ENCODE data around the gene ZSCAN5B.
"Not testable (repeated sequence)": the region's sequence is repeated elsewhere in the genome, so short reads cannot be mapped to it uniquely, and the experiment has no call there.

The ZSCAN5B gene

GRCh38 chr19:56197646-56198045, at the start of gene ZSCAN5B:
TSS of gene ZSCAN5B (minus strand) at chr19:56197783. CDS start at chr19:56193052, 4,731 bp downstream.
- DNase-seq (ENCODE audit: low read depth in 1 of 2, low spot score in 1 of 2) = not testable (repeated sequence)

GRCh38 chr19:56245764-56246163, 48.2 kb upstream of the ZSCAN5B start:
- DNase-seq (ENCODE audit: low read depth in 1 of 2, low spot score in 1 of 2) = not testable (repeated sequence)

- no peak for DNase-seq (ENCODE audit: low read depth in 1 of 2, low spot score in 1 of 2)
Measured at GRCh38 chr19:56245121-56245740, 47.6 kb upstream of the ZSCAN5B start.

GRCh38 chr19:56223481-56223880, 25.9 kb upstream of the ZSCAN5B start:
- DNase-seq (ENCODE audit: low read depth in 1 of 2, low spot score in 1 of 2) = no peak

GRCh38 chr19:56222901-56223300, 25.3 kb upstream of the ZSCAN5B start:
- DNase-seq (ENCODE audit: low read depth in 1 of 2, low spot score in 1 of 2) = no peak

- no peak for DNase-seq (ENCODE audit: low read depth in 1 of 2, low spot score in 1 of 2)
Measured at GRCh38 chr19:56221851-56222250, 24.3 kb upstream of the ZSCAN5B start.

- DNase-seq (ENCODE audit: low read depth in 1 of 2, low spot score in 1 of 2) = not testable (repeated sequence)
Measured at GRCh38 chr19:56221442-56221841, 23.9 kb upstream of the ZSCAN5B start.

- no peak for DNase-seq (ENCODE audit: low read depth in 1 of 2, low spot score in 1 of 2)
Measured at GRCh38 chr19:56218961-56219360, 21.4 kb upstream of the ZSCAN5B start.

- DNase-seq (ENCODE audit: low read depth in 1 of 2, low spot score in 1 of 2) = no peak
Measured at GRCh38 chr19:56217039-56217949, 19.7 kb upstream of the ZSCAN5B start.

- no peak for DNase-seq (ENCODE audit: low read depth in 1 of 2, low spot score in 1 of 2)
Measured at GRCh38 chr19:56211718-56212117, 14.1 kb upstream of the ZSCAN5B start.

GRCh38 chr19:56210036-56210435, 12.5 kb upstream of the ZSCAN5B start:
- DNase-seq (ENCODE audit: low read depth in 1 of 2, low spot score in 1 of 2) = not testable (repeated sequence)

GRCh38 chr19:56209091-56209490, 11.5 kb upstream of the ZSCAN5B start:
- no peak for DNase-seq (ENCODE audit: low read depth in 1 of 2, low spot score in 1 of 2)

- not testable (repeated sequence) for DNase-seq (ENCODE audit: low read depth in 1 of 2, low spot score in 1 of 2)
Measured at GRCh38 chr19:56207581-56207980, 10.0 kb upstream of the ZSCAN5B start.

GRCh38 chr19:56201973-56202372, 4.4 kb upstream of the ZSCAN5B start, which contains the start of gene ZSCAN5C:
TSS of gene ZSCAN5C (plus strand) at chr19:56202273. CDS start at chr19:56205914, 3,641 bp downstream.
- no peak for DNase-seq (ENCODE audit: low read depth in 1 of 2, low spot score in 1 of 2)

- DNase-seq (ENCODE audit: low read depth in 1 of 2, low spot score in 1 of 2) = no peak
Measured at GRCh38 chr19:56199687-56200086, 2.1 kb upstream of the ZSCAN5B start.

- no peak for DNase-seq (ENCODE audit: low read depth in 1 of 2, low spot score in 1 of 2)
Measured at GRCh38 chr19:56193981-56194640, 3.5 kb downstream of the ZSCAN5B start.

GRCh38 chr19:56191711-56192110, 5.9 kb downstream of the ZSCAN5B start:
- DNase-seq (ENCODE audit: low read depth in 1 of 2, low spot score in 1 of 2) = no peak

- DNase-seq (ENCODE audit: low read depth in 1 of 2, low spot score in 1 of 2) = no peak
Measured at GRCh38 chr19:56191115-56191514, 6.5 kb downstream of the ZSCAN5B start.

- DNase-seq (ENCODE audit: low read depth in 1 of 2, low spot score in 1 of 2) = no peak
Measured at GRCh38 chr19:56189785-56190184, 7.8 kb downstream of the ZSCAN5B start.

- DNase-seq (ENCODE audit: low read depth in 1 of 2, low spot score in 1 of 2) = no peak
Measured at GRCh38 chr19:56177564-56178243, 19.9 kb downstream of the ZSCAN5B start.

GRCh38 chr19:56176881-56177280, 20.7 kb downstream of the ZSCAN5B start:
- DNase-seq (ENCODE audit: low read depth in 1 of 2, low spot score in 1 of 2) = no peak
